Uterus (tissue), 4 donors: ENCODE measurements around the gene MCMBP. TPM values are rescaled to one million over a fixed set of nuclear protein-coding genes. Genes with fewer than 3 reads are reported as not detected.

Experiments
- DNase-seq, 2 donors: peaks; one replicate each; pipeline ENCODE4 v3.0.0-alpha.2; 2019 to 2020
- H3K27ac ChIP-seq, 2 donors: fragments of 200-600 bp; sonication (generic); 1 replicate in 1 of 2; 2 replicates in 1 of 2; pipeline ENCODE4 v1.5.1; 2016 to 2018
- H3K27me3 ChIP-seq, 2 donors: fragments of 200-600 bp; sonication (generic); one replicate each; pipeline ENCODE4 v1.5.1; 2018 to 2019; ENCODE audit warnings: control low read depth in 1 of 2
- H3K36me3 ChIP-seq, 2 donors: fragments of 200-600 bp; sonication (generic); one replicate each; pipeline ENCODE4 v1.5.1; 2019; ENCODE audit warnings: control low read depth in 1 of 2
- H3K4me1 ChIP-seq, 2 donors: fragments of 200-600 bp; sonication (generic); one replicate each; pipeline ENCODE4 v1.5.1; 2018 to 2019; ENCODE audit warnings: control low read depth in 1 of 2
- H3K4me3 ChIP-seq, 2 donors: fragments of 200-600 bp; sonication (generic); 1 replicate in 1 of 2; 2 replicates in 1 of 2; pipeline ENCODE4 v1.5.1; 2018 to 2019; ENCODE audit warnings: mild to moderate bottlenecking in 1 of 2
- H3K9me3 ChIP-seq, 2 donors: fragments of 200-600 bp; sonication (generic); one replicate each; pipeline ENCODE4 v1.5.1; 2019; ENCODE audit warnings: control low read depth in 1 of 2
- CTCF ChIP-seq, 4 experiments: fragments of 200-600 bp in 2 of 4; fragments of 450-650 bp in 2 of 4; sonication (generic) in 2 of 4; IDR thresholded peaks; one replicate each; pipeline ENCODE4 v1.5.1; 2016 to 2019; ENCODE audit warnings: antibody characterized with exemption in 4 of 4, mild to moderate bottlenecking in 2 of 4, moderate library complexity in 1 of 4
- POLR2A ChIP-seq, 2 donors: fragments of 450-650 bp; IDR thresholded peaks; one replicate each; pipeline ENCODE4 v1.6.1; 2016; ENCODE audit warnings: antibody characterized with exemption in 2 of 2, mild to moderate bottlenecking in 1 of 2, moderate library complexity in 1 of 2
- intact Hi-C: fragments of 100-400 bp; cut with DNase I; formaldehyde crosslinking; loops from one replicate; pipeline ENCODE4 v1.15.1; 2023; ENCODE audit warnings: low total_unique reads
- total RNA-seq, 4 donors: library from RNA; depleted of rRNA in 3 of 4; stranded (reverse); fragments of >200 nt in 3 of 4; gene quantifications; one replicate each; pipeline versions ENCODE4 v1.1.0 to v1.2.4, GENCODE V29; 2014 to 2023
- donor health status: DM: yes; HTN: yes; CAD: no.

MCMBP gene
- total RNA-seq, 4 donors from 2014 or later, result 69.4 to 84.7 (median 76.7) TPM

- Histone ChIP-seq H3K36me3 (no peaks in the 10 kb centered on the region), H3K4me1 (no peaks in the 10 kb centered on the region), H3K27ac (no peak overlapping the region), H3K9me3 (no peaks in the 10 kb centered on the region), H3K27me3 (no peaks in the 10 kb centered on the region), H3K4me3 (no peak overlapping the region)
- no peak for DNase-seq
- TF ChIP-seq CTCF (IDR thresholded peaks at IDR 0.05), result no peak
- no peak for TF ChIP-seq POLR2A (IDR thresholded peaks at IDR 0.05)
- intact Hi-C loops, result no loop called here
Measured at GRCh38 chr10:119780879-119781480, 91.7 kb downstream of the MCMBP start.

Other genes with a start within 250 kb of the MCMBP start
- 10 to 100 TPM in 3 of 4 donors, 1 to 10 TPM in 1; 6.6 to 44.1 (median 22.4) TPM for gene BAG3, start 221.5 kb downstream of the MCMBP start, total RNA-seq
- 10 to 100 TPM; 14.3 to 67.3 (median 27.8) TPM for gene INPP5F, start 146.8 kb downstream of the MCMBP start, total RNA-seq
- gene SEC23IP, start 19.9 kb upstream of the MCMBP start, total RNA-seq, result 10 to 100 TPM in 3 of 4 donors, 1 to 10 TPM in 1; 8.7 to 70.9 (median 26.5) TPM